ENCODE data around the gene PCMTD2. TPM values are rescaled to one million over a fixed set of nuclear protein-coding genes. Genes with fewer than 3 reads are reported as not detected.

Gene PCMTD2
- 10 to 100 TPM; 60.3 to 73.9 (median 65.2) TPM for total RNA-seq
- polyA plus RNA-seq: 10 to 100 TPM in 2 of 3 donors, 1 to 10 TPM in 1; 9.9 to 26.4 (median 18.0) TPM

DNA sequence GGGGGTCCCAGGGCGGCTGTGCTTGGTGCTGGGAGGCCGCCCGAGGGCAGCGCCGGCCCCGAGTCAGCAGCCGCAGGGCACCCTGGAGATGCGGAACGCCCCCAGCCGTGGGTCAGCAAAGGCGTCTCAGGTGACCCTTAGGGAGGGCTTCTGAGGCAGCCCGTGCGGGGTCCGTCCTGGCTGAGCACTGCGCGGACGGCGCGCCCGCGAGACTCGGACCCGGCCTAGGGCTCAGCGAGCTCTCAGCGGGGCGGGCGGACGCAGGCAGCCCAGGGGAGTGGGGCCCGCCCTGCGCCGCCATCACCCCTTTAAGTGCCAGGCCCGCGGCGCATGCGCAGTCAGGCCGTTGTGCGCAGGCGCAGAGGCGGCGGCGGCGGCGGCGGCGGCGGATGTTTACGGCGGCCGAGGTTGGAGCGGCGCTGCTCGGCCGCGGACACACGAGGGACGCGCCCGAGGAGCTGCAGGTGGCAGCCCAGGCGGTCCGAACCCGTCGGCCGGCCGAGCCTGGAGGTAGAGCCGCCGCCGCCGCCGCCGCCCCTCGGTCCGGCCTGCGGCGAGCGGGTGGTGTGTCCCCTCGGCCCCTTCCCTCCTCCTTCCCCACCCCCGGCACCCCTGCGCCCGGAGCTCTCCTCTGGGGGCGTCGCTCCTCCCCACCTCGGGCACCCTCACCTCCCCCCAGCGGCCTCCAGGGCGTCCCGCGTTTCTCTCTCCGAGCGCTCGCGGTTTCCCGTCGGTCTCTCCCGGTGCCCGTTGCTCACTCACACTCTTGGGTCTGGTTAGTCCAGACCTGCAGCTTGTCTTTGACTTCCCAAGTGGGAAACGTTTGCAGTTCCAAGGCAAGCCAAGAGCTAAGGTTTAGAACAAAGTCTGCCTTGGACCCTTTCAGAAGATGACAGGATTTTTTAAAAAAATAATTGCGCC lies at the start of gene PCMTD2:
Gene PCMTD2, plus strand, starts transcription at position 388 of the 921 bp plus-strand sequence. CDS start 4,218 bp downstream, outside the sequence.
- TF ChIP-seq POLR2AphosphoS5 (IDR thresholded peaks at IDR 0.05) (peak in 3 of 4 donors; percentile 42 to 61 (median 61)), EP300 (IDR thresholded peaks at IDR 0.05) (no peak), POLR2A (IDR thresholded peaks at IDR 0.05) (no peak)
- no peaks in the 10 kb centered on the region for H3K9me3 ChIP-seq
- intact Hi-C loops (cut with DNase I): no loop called here
- peak; percentile 86 for DNase-seq
- no peaks in the 10 kb centered on the region for H3K27me3 ChIP-seq
- WGBS, 2 donors: 0% methylated on average over 96 of the region's 96 CpGs
- H3K4me1 ChIP-seq: peaks cover 0 to 44% (median 30%) of the 10 kb centered on the region in 4 donors
- peak within 1 kb of the TSS; percentile 84 to 94 (median 90) for H3K27ac ChIP-seq
- no peaks in the 10 kb centered on the region for H3K36me3 ChIP-seq
- H3K4me3 ChIP-seq: peak within 1 kb of the TSS; percentile 81 to 100 (median 97)

GRCh38 chr20:64206614-64207013 lies 48.9 kb upstream of the PCMTD2 start:
- no peak for DNase-seq
- Histone ChIP-seq H3K27ac (no peak overlapping the region), H3K9me3 (no peaks in the 10 kb centered on the region), H3K4me3 (no peak overlapping the region), H3K4me1 (no peaks in the 10 kb centered on the region), H3K27me3 (peaks cover 0 to 21% (median 0%) of the 10 kb centered on the region in 3 donors), H3K36me3 (no peaks in the 10 kb centered on the region)
- intact Hi-C loops (cut with DNase I): no loop called here
- TF ChIP-seq POLR2AphosphoS5 (IDR thresholded peaks at IDR 0.05) (no peak), CTCF (IDR thresholded peaks at IDR 0.05) (no peak), POLR2A (IDR thresholded peaks at IDR 0.05) (no peak)
- 88 to 92% methylated on average over 8 of the region's 8 CpGs for WGBS, 2 donors

- intact Hi-C loops (cut with DNase I): no loop called here
- no peak overlapping the region for H3K27ac ChIP-seq
- DNase-seq: no peak
- TF ChIP-seq CTCF (IDR thresholded peaks at IDR 0.05): no peak
- TF ChIP-seq EP300 (IDR thresholded peaks at IDR 0.05): no peak
- TF ChIP-seq POLR2A (IDR thresholded peaks at IDR 0.05): no peak
- TF ChIP-seq POLR2AphosphoS5 (IDR thresholded peaks at IDR 0.05): no peak
- no peaks in the 10 kb centered on the region for H3K9me3 ChIP-seq
- peaks cover 0 to 8% (median 8%) of the 10 kb centered on the region in 4 donors for H3K4me1 ChIP-seq
- peaks cover 0 to 16% (median 0%) of the 10 kb centered on the region in 3 donors for H3K27me3 ChIP-seq
- 92 to 93% methylated on average over 25 of the region's 25 CpGs for WGBS, 2 donors
- no peak overlapping the region for H3K4me3 ChIP-seq
- no peaks in the 10 kb centered on the region for H3K36me3 ChIP-seq
These were observed 47.6 kb upstream of the PCMTD2 start for GRCh38 chr20:64207641-64208590.

GRCh38 chr20:64209148-64209547 lies 46.4 kb upstream of the PCMTD2 start:
- 76 to 88% methylated on average over 7 of the region's 7 CpGs for WGBS, 2 donors
- TF ChIP-seq CTCF (IDR thresholded peaks at IDR 0.05): no peak
- no peak for TF ChIP-seq POLR2A (IDR thresholded peaks at IDR 0.05)
- no peak for TF ChIP-seq EP300 (IDR thresholded peaks at IDR 0.05)
- no peak for TF ChIP-seq POLR2AphosphoS5 (IDR thresholded peaks at IDR 0.05)

More at GRCh38 chr20:64209148-64209547, 46.4 kb upstream of the PCMTD2 start:
- Histone ChIP-seq H3K9me3 (no peaks in the 10 kb centered on the region), H3K4me1 (peaks cover 0 to 21% (median 20%) of the 10 kb centered on the region in 4 donors), H3K4me3 (no peak overlapping the region), H3K36me3 (no peaks in the 10 kb centered on the region), H3K27ac (no peak overlapping the region), H3K27me3 (peaks cover 0 to 11% (median 0%) of the 10 kb centered on the region in 3 donors)
- DNase-seq: no peak
- intact Hi-C loops (cut with DNase I): no loop called here

Measured in sigmoid colon (tissue), 7 donors.